HEK293 (cell line): ENCODE results near the gene CRYBA2.
A peak's percentile ranks its signal among the peaks of the same experiment; 100 is the strongest.

Experiments
- CTCF ChIA-PET: fragments of 350-600 bp; formaldehyde crosslinking; extraction: SDS; loops from one replicate; lab custom pipeline; 2021; ENCODE audit warnings: antibody characterized with exemption; lab: Yijun Ruan, JAX
- POLR2A ChIA-PET: fragments of 300-600 bp; formaldehyde crosslinking; extraction: SDS; loops from one replicate; lab custom pipeline; 2020; ENCODE audit warnings: antibody characterized with exemption, inconsistent platforms; lab: Yijun Ruan, JAX
- H3K27ac ChIP-seq: fragments of 200-500 bp; sonication (Bioruptor generic); 2 replicates; pipeline ENCODE4 v1.5.1; 2014; ENCODE audit warnings: low read depth, low read length, control low read depth, inconsistent platforms; ENCODE audit errors: extremely low read depth
- H3K36me3 ChIP-seq, 2 experiments: fragments of 200-500 bp in 1 of 2; sonication (Bioruptor generic) in 1 of 2; 1 replicate in 1 of 2; 2 replicates in 1 of 2; pipeline ENCODE4 v1.5.1; 2014 to 2017; ENCODE audit warnings: inconsistent platforms in 2 of 2, low read length in 2 of 2; ENCODE audit not compliant: control insufficient read depth in 2 of 2, insufficient read depth in 1 of 2
- H3K4me1 ChIP-seq: fragments of 200-500 bp; sonication (Bioruptor generic); 2 replicates; pipeline ENCODE4 v1.5.1; 2014; ENCODE audit warnings: mild to moderate bottlenecking, low read length, inconsistent platforms; ENCODE audit not compliant: control insufficient read depth, insufficient read depth
- H3K4me3 ChIP-seq: 2 replicates; pipeline ENCODE4 v1.5.1; 2011; ENCODE audit warnings: low read depth, mild to moderate bottlenecking, control low read depth, low read length, moderate library complexity
- H3K9me3 ChIP-seq: fragments of 200-500 bp; sonication (Bioruptor generic); 2 replicates; pipeline ENCODE4 v1.5.1; 2014; ENCODE audit warnings: low read depth, low read length, inconsistent platforms; ENCODE audit not compliant: control insufficient read depth, insufficient read depth
- BCL11A ChIP-seq: fragments of 450-650 bp; formaldehyde crosslinking; IDR thresholded peaks from 2 replicates; pipeline ENCODE4 v1.5.1; 2016; ENCODE audit warnings: low read depth, missing biosample characterization, missing genetic modification characterization
- GLIS1 ChIP-seq: fragments of 450-650 bp; formaldehyde crosslinking; IDR thresholded peaks from 2 replicates; pipeline ENCODE4 v1.5.1; 2016; ENCODE audit warnings: missing biosample characterization, missing genetic modification characterization
- KLF1 ChIP-seq: fragments of 450-650 bp; formaldehyde crosslinking; IDR thresholded peaks from 2 replicates; pipeline ENCODE4 v1.5.1; 2016; ENCODE audit warnings: missing biosample characterization, missing genetic modification characterization
- KLF8 ChIP-seq: fragments of 450-650 bp; formaldehyde crosslinking; IDR thresholded peaks from 2 replicates; pipeline ENCODE4 v1.5.1; 2016; ENCODE audit warnings: missing biosample characterization, missing genetic modification characterization
- SP2 ChIP-seq: fragments of 450-650 bp; formaldehyde crosslinking; IDR thresholded peaks from 2 replicates; pipeline ENCODE4 v1.5.1; 2016; ENCODE audit warnings: missing biosample characterization, missing genetic modification characterization
- SP7 ChIP-seq: fragments of 450-650 bp; formaldehyde crosslinking; IDR thresholded peaks from 2 replicates; pipeline ENCODE4 v1.5.1; 2016; ENCODE audit warnings: missing biosample characterization, missing genetic modification characterization
- ZBTB10 ChIP-seq: fragments of 450-650 bp; formaldehyde crosslinking; IDR thresholded peaks from 2 replicates; pipeline ENCODE4 v1.5.1; 2016; ENCODE audit warnings: missing biosample characterization, missing genetic modification characterization
- ZBTB17 ChIP-seq: fragments of 450-650 bp; formaldehyde crosslinking; IDR thresholded peaks from 2 replicates; pipeline ENCODE4 v1.5.1; 2016; ENCODE audit warnings: missing biosample characterization, missing genetic modification characterization
- ZBTB20 ChIP-seq: fragments of 450-650 bp; formaldehyde crosslinking; IDR thresholded peaks from 2 replicates; pipeline ENCODE4 v1.5.1; 2016; ENCODE audit warnings: missing biosample characterization, missing genetic modification characterization
- ZFP37 ChIP-seq: fragments of 450-650 bp; formaldehyde crosslinking; IDR thresholded peaks from 2 replicates; pipeline ENCODE4 v1.5.1; 2016; ENCODE audit warnings: missing biosample characterization, missing genetic modification characterization
- ZNF174 ChIP-seq: fragments of 450-650 bp; formaldehyde crosslinking; IDR thresholded peaks from 2 replicates; pipeline ENCODE4 v1.5.0; 2017; ENCODE audit warnings: missing biosample characterization, mild to moderate bottlenecking, missing genetic modification characterization
- ZNF2 ChIP-seq: fragments of 450-650 bp; formaldehyde crosslinking; IDR thresholded peaks from 2 replicates; pipeline ENCODE4 v1.5.1; 2016; ENCODE audit warnings: missing biosample characterization, missing genetic modification characterization
- ZNF221 ChIP-seq: fragments of 450-650 bp; formaldehyde crosslinking; IDR thresholded peaks from 2 replicates; pipeline ENCODE4 v1.5.1; 2017; ENCODE audit warnings: missing biosample characterization, missing genetic modification characterization, borderline replicate concordance
- ZNF23 ChIP-seq: fragments of 450-650 bp; formaldehyde crosslinking; IDR thresholded peaks from 2 replicates; pipeline ENCODE4 v1.5.1; 2016; ENCODE audit warnings: missing biosample characterization, missing genetic modification characterization, borderline replicate concordance
- ZNF26 ChIP-seq: fragments of 450-650 bp; formaldehyde crosslinking; IDR thresholded peaks from 2 replicates; pipeline ENCODE4 v1.5.1; 2016; ENCODE audit warnings: missing biosample characterization, missing genetic modification characterization
- ZNF350 ChIP-seq: fragments of 450-650 bp; formaldehyde crosslinking; IDR thresholded peaks from 2 replicates; pipeline ENCODE4 v1.5.0; 2017; ENCODE audit warnings: missing biosample characterization, mild to moderate bottlenecking, missing genetic modification characterization
- ZNF366 ChIP-seq: fragments of 450-650 bp; formaldehyde crosslinking; conservative IDR thresholded peaks from 2 replicates; pipeline ENCODE4 v1.5.1; 2016; ENCODE audit warnings: missing biosample characterization, missing genetic modification characterization
- ZNF571 ChIP-seq: fragments of 450-650 bp; formaldehyde crosslinking; IDR thresholded peaks from 2 replicates; pipeline ENCODE4 v1.5.0; 2017; ENCODE audit warnings: missing biosample characterization, missing genetic modification characterization
- TF ChIP-seq, protein P1 (sequence below): fragments of 450-650 bp; formaldehyde crosslinking; IDR thresholded peaks from 2 replicates; pipeline ENCODE4 v1.5.1; 2016; ENCODE audit warnings: missing biosample characterization, missing genetic modification characterization
- TF ChIP-seq, protein P2 (sequence below): fragments of 450-650 bp; formaldehyde crosslinking; IDR thresholded peaks from 2 replicates; pipeline ENCODE4 v1.5.1; 2017; ENCODE audit warnings: missing biosample characterization, missing genetic modification characterization

Gene CRYBA2

DNA sequence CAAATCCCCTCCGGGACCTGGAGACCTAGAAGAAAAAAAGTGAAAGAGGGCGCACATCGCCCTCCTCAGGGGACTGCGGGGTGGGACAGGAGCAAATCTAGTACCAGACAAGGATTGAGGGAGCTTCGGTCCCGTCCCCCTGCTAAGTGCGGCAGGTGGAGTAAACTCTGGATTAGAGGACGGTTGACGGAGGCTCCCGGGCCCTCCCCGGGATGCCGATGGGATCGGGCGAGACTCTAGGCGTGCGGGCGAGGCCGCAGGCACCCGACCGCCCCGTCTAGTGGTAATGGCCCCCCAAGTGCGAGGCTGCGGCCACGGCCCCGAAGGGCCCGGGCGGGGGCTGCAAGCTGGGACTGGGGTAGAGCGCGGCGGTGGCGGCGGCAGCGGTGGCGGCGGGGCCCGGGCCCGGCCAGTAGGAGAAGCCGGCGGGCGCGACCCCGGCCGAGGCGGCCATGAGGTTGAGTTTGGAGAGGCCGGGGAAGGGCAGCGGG, 11.8 kb downstream of the CRYBA2 start:
- Histone ChIP-seq H3K36me3 (no peaks in the 10 kb centered on the region), H3K9me3 (no peaks in the 10 kb centered on the region)
- POLR2A ChIA-PET: no interaction called here
- no peak for TF ChIP-seq ZNF174 (tag by site-specific recombination)
- TF ChIP-seq, all 188 proteins: peak for 0
- 0 out of 2 replicates have a peak, but pooled peaks cover 2% of the 10 kb centered on the region for H3K4me1 ChIP-seq
- CTCF ChIA-PET: interaction anchor here (0.6 to 4.2 kb wide), 15 partner anchors 8 to 387 kb away, joined by 3 to 65 read pairs (median 6); no protein-coding TSS in a partner anchor
- no peak overlapping the region for H3K4me3 ChIP-seq
- no peak overlapping the region for H3K27ac ChIP-seq

DNA sequence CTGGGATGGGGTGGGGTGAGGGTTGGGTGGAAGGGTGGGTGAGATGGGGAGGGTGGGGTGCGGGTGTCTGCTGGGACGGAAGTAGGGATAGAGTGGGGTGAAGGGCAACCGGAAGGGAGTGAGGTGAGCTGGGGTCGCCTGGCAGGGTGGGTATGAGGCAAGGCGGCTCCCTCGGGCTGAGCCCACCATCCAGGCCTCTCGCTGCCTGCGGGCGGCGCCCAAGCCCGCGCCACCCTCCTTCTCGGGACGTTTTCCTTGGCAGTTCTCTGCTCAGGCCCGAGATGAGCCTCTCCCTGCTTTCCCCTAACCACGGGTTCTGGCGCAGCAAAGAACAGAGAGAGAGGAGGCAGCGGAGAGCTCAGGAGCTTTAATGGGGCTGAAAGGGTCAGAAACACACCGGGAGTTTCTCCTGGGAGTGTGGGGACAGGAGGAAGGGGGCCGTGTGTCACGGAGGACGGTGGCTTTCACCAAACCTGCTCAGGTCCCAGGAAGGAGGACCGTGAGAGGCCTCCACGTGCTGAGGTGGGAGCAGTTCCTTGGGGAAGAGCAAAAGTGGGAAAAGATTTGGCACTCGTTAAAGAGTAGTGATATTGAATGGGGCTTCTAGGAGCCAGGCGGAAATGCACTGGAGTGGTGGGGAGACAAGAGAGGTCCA, 12.4 kb downstream of the CRYBA2 start:
- TF ChIP-seq BCL11A (tag by site-specific recombination) (no peak), ZNF350 (tag by site-specific recombination) (no peak), KLF1 (tag by site-specific recombination) (peak; percentile 83)
- TF ChIP-seq, protein P1, sequence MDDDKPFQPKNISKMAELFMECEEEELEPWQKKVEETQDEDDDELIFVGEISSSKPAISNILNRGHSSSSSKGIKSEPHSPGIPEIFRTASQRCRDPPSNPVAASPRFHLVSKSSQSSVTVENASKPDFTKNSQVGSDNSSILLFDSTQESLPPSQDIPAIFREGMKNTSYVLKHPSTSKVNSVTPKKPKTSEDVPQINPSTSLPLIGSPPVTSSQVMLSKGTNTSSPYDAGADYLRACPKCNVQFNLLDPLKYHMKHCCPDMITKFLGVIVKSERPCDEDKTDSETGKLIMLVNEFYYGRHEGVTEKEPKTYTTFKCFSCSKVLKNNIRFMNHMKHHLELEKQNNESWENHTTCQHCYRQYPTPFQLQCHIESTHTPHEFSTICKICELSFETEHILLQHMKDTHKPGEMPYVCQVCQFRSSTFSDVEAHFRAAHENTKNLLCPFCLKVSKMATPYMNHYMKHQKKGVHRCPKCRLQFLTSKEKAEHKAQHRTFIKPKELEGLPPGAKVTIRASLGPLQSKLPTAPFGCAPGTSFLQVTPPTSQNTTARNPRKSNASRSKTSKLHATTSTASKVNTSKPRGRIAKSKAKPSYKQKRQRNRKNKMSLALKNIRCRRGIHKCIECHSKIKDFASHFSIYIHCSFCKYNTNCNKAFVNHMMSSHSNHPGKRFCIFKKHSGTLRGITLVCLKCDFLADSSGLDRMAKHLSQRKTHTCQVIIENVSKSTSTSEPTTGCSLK (tag by site-specific recombination): no peak
- Histone ChIP-seq H3K9me3 (no peaks in the 10 kb centered on the region), H3K4me3 (no peak overlapping the region), H3K27ac (no peak overlapping the region), H3K36me3 (no peaks in the 10 kb centered on the region), H3K4me1 (0 out of 2 replicates have a peak, but pooled peaks cover 2% of the 10 kb centered on the region)
- ChIA-PET CTCF (interaction anchor here (0.5 to 4.2 kb wide), 69 partner anchors 7 to 538 kb away, joined by 3 to 65 read pairs (median 4); partner anchors contain the start of gene CRYBA2), POLR2A (no interaction called here)

- ChIA-PET POLR2A (interaction anchor here (1.0 kb wide), 1 partner anchor 17 kb away, joined by 4 read pairs; no protein-coding TSS in a partner anchor), CTCF (interaction anchor here (0.5 to 4.2 kb wide), 73 partner anchors 8 to 537 kb away, joined by 3 to 65 read pairs (median 4); partner anchors contain the start of genes CRYBA2 and WNT10A)
- H3K27ac ChIP-seq: no peak overlapping the region; the same call in 1 of the 2 replicates
- no peaks in the 10 kb centered on the region for H3K9me3 ChIP-seq
- H3K4me3 ChIP-seq: peak overlapping the region; percentile 42
- no peaks in the 10 kb centered on the region for H3K36me3 ChIP-seq
- 0 out of 2 replicates have a peak, but pooled peaks cover 2% of the 10 kb centered on the region for H3K4me1 ChIP-seq
- TF ChIP-seq ZBTB17 (tag by site-specific recombination) (peak; percentile 52; the same call in 1 of the 2 replicates), GLIS1 (tag by site-specific recombination) (0 out of 2 replicates have a peak, but pooled peaks have one; percentile 21), ZNF571 (tag by site-specific recombination) (no peak), ZNF366 (tag by site-specific recombination) (no peak), ZNF221 (no peak), ZNF2 (tag by site-specific recombination) (peak; percentile 76), ZBTB10 (tag by site-specific recombination) (peak; percentile 55; the same call in 1 of the 2 replicates), ZNF26 (tag by site-specific recombination) (no peak), SP7 (0 out of 2 replicates have a peak, but pooled peaks have one; percentile 19), ZNF23 (tag by site-specific recombination) (no peak), KLF8 (tag by site-specific recombination) (peak; percentile 21; the same call in 1 of the 2 replicates), ZFP37 (0 out of 2 replicates have a peak, but pooled peaks have one; percentile 56), ZBTB20 (tag by site-specific recombination) (no peak), SP2 (no peak)
- TF ChIP-seq, protein P2, sequence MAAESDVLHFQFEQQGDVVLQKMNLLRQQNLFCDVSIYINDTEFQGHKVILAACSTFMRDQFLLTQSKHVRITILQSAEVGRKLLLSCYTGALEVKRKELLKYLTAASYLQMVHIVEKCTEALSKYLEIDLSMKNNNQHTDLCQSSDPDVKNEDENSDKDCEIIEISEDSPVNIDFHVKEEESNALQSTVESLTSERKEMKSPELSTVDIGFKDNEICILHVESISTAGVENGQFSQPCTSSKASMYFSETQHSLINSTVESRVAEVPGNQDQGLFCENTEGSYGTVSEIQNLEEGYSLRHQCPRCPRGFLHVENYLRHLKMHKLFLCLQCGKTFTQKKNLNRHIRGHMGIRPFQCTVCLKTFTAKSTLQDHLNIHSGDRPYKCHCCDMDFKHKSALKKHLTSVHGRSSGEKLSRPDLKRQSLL (tag by site-specific recombination): peak; percentile 47; the same call in 1 of the 2 replicates
Observed at GRCh38 chr2:218979846-218980734, 13.1 kb downstream of the CRYBA2 start.
